B cell (primary cell): ENCODE data around the gene TRIM6. TPM values are rescaled to one million over a fixed set of nuclear protein-coding genes. Genes with fewer than 3 reads are reported as not detected.

Experiments
- ATAC-seq: fragments of 200-7000 bp; cut with Tn5 transposase; one replicate; pipeline ENCODE4 v1.10.0; 2021; ENCODE audit warnings: low read depth, mild to moderate bottlenecking, moderate number of reproducible peaks, moderate library complexity
- CTCF ChIA-PET: fragments of 350-600 bp; sonication (Branson Sonifier 250); formaldehyde crosslinking; loops from one replicate; lab custom pipeline; 2021; ENCODE audit warnings: antibody characterized with exemption, inconsistent platforms; lab: Charles Lee
- POLR2A ChIA-PET: fragments of 350-600 bp; sonication (Branson Sonifier 250); formaldehyde crosslinking; loops from one replicate; lab custom pipeline; 2021; ENCODE audit warnings: antibody characterized with exemption; lab: Charles Lee
- DNase-seq: peaks from one replicate; pipeline ENCODE4 v3.0.0; 2013
- H2AFZ ChIP-seq: 2 replicates; pipeline ENCODE4 v1.6.1; 2012; ENCODE audit warnings: mild to moderate bottlenecking, low read depth, low read length; ENCODE audit not compliant: insufficient read depth, poor library complexity, severe bottlenecking
- H3K27ac ChIP-seq, 2 donors: 1 replicate in 1 of 2; 2 replicates in 1 of 2; pipeline ENCODE4 v1.5.1; 2012 to 2013; ENCODE audit warnings: low read length in 2 of 2, mild to moderate bottlenecking in 2 of 2, moderate library complexity in 1 of 2
- H3K27me3 ChIP-seq, 4 experiments: fragments of 200-600 bp in 1 of 4; sonication (generic) in 1 of 4; replicated peaks in 1 of 4; 1 replicate in 2 of 4; 2 replicates in 2 of 4; pipeline versions ENCODE4 v1.6.1 to v1.7.0; 2013 to 2016; ENCODE audit warnings: low read length in 3 of 4, mild to moderate bottlenecking in 2 of 4, mixed read lengths in 1 of 4, moderate library complexity in 1 of 4; ENCODE audit not compliant: insufficient read depth in 4 of 4, control insufficient read depth in 3 of 4; ENCODE audit errors: control extremely low read depth in 1 of 4
- H3K36me3 ChIP-seq, 2 experiments: replicated peaks in 1 of 2; 1 replicate in 1 of 2; 2 replicates in 1 of 2; pipeline versions ENCODE4 v1.6.1 to v1.7.1; 2013; ENCODE audit warnings: low read length in 1 of 2; ENCODE audit not compliant: insufficient read depth in 2 of 2, control insufficient read depth in 1 of 2; ENCODE audit errors: control extremely low read depth in 1 of 2, extremely low read depth in 1 of 2
- H3K4me1 ChIP-seq, 2 donors: fragments of 200-600 bp in 1 of 2; sonication (generic) in 1 of 2; 1 replicate in 1 of 2; 2 replicates in 1 of 2; pipeline versions ENCODE4 v1.5.1 to v1.6.1; 2013 to 2017; ENCODE audit warnings: low read length in 2 of 2; ENCODE audit not compliant: control insufficient read depth in 2 of 2, insufficient read depth in 2 of 2
- H3K4me2 ChIP-seq: replicated peaks from 2 replicates; pipeline ENCODE3; 2012; ENCODE audit warnings: mild to moderate bottlenecking, low read depth, low read length; ENCODE audit not compliant: poor library complexity, severe bottlenecking
- H3K4me3 ChIP-seq, 5 experiments: fragments of 200-600 bp in 1 of 5; sonication (generic) in 1 of 5; 1 replicate in 3 of 5; 2 replicates in 2 of 5; pipeline versions ENCODE4 v1.5.1 to v1.7.0; 2011 to 2016; ENCODE audit warnings: low read length in 4 of 5, mild to moderate bottlenecking in 4 of 5, low read depth in 2 of 5, control low read depth in 1 of 5, moderate library complexity in 1 of 5; ENCODE audit not compliant: insufficient read depth in 1 of 5; ENCODE audit errors: control extremely low read depth in 1 of 5, extremely low read depth in 1 of 5
- H3K79me2 ChIP-seq: fragments of 200-600 bp; sonication (generic); one replicate; pipeline ENCODE4 v1.6.0; 2016; ENCODE audit warnings: low read length; ENCODE audit not compliant: control insufficient read depth, insufficient read depth
- H3K9ac ChIP-seq: fragments of 200-600 bp; sonication (generic); 2 replicates; pipeline ENCODE4 v1.6.1; 2017; ENCODE audit warnings: mild to moderate bottlenecking, low read length, moderate library complexity
- H3K9me3 ChIP-seq, 3 donors: one replicate each; pipeline versions ENCODE4 v1.6.1 to v1.7.1; 2013; ENCODE audit warnings: low read length in 2 of 3; ENCODE audit not compliant: control insufficient read depth in 2 of 3, insufficient read depth in 1 of 3; ENCODE audit errors: control extremely low read depth in 1 of 3
- H4K20me1 ChIP-seq: 2 replicates; pipeline ENCODE4 v1.6.0; 2012; ENCODE audit warnings: mild to moderate bottlenecking, low read length; ENCODE audit not compliant: insufficient read depth, control insufficient read depth, poor library complexity, severe bottlenecking
- H3K27ac Mint-ChIP-seq: one replicate; pipeline ENCODE4 v1.8.0; 2021; ENCODE audit warnings: mixed read lengths
- H3K27me3 Mint-ChIP-seq: one replicate; pipeline ENCODE4 v1.8.0; 2021; ENCODE audit warnings: mixed read lengths
- H3K4me1 Mint-ChIP-seq: one replicate; pipeline ENCODE4 v1.8.0; 2021; ENCODE audit warnings: mixed read lengths
- H3K4me3 Mint-ChIP-seq: one replicate; pipeline ENCODE4 v1.8.0; 2021; ENCODE audit warnings: mixed read lengths
- H3K9me3 Mint-ChIP-seq: one replicate; pipeline ENCODE4 v1.8.0; 2022; ENCODE audit warnings: mixed read lengths; ENCODE audit not compliant: insufficient read depth
- EZH2 ChIP-seq: IDR thresholded peaks from 2 replicates; pipeline ENCODE4 v1.6.1; 2012; ENCODE audit warnings: borderline replicate concordance, low read depth, mild to moderate bottlenecking, moderate library complexity, low read length; ENCODE audit not compliant: insufficient read depth, poor library complexity, severe bottlenecking
- WGBS: methylation state at CpG from one replicate; pipeline ENCODE4 v1.1.5; 2013; ENCODE audit warnings: missing lambda C conversion rate; ENCODE audit not compliant: insufficient coverage; 5-methylcytosine and 5-hydroxymethylcytosine counted together
- intact Hi-C: fragments of 100-400 bp; cut with micrococcal nuclease; formaldehyde crosslinking; loops from one replicate; pipeline ENCODE4 v1.10.0; 2022
- polyA plus RNA-seq: library from polyadenylated mRNA; depleted of rRNA; stranded (reverse); fragments of >200 nt; gene quantifications from 2 replicates; pipeline ENCODE4 v1.2.3, GENCODE V29; 2012
- total RNA-seq, 2 donors: library from RNA; stranded (reverse); fragments of 120-200 nt in 1 of 2; gene quantifications; 1 replicate in 1 of 2; 2 replicates in 1 of 2; pipeline versions ENCODE4 v1.2.3 to v1.2.4, GENCODE V29; 2013 to 2022
- TF ChIP-seq, protein P1 (sequence below): fragments of 200-600 bp; IDR thresholded peaks from one replicate; pipeline ENCODE4 v1.8.0; 2022; ENCODE audit warnings: antibody characterized with exemption, mild to moderate bottlenecking

Gene TRIM6
- total and polyA plus RNA-seq, 2 donors (not counting 1 experiment from before 2014, with no cell fraction given), result 0.10 TPM; not detected in 1

DNA sequence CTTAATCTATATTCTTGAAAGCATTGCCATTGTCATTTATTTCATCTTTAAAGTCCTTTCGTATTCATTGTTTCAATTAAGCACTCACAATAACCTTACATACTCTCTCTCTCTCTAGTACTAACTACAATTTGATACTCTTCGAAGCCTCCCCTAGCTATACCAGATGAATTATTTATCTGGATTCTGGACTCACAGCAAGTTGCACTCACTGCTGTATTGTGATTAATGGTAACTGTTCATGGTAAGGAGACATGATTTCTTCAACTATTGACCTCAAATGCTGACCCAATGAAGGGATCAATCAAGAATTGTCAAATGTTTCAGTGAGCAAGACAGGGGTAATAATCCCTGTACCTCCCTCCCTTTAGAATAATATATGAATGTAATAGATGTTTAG is 21.8 kb upstream of the TRIM6 start:
- H3K4me1 Mint-ChIP-seq, result no peaks in the 10 kb centered on the region
- no peaks in the 10 kb centered on the region for H3K9me3 Mint-ChIP-seq
- ChIA-PET CTCF (no interaction called here), POLR2A (no interaction called here)
- Histone ChIP-seq H3K9me3 (no peaks in the 10 kb centered on the region), H4K20me1 (no peaks in the 10 kb centered on the region), H3K4me3 (no peak overlapping the region), H2AFZ (no peak overlapping the region), H3K9ac (no peak overlapping the region), H3K4me2 (no peak overlapping the region), H3K4me1 (no peaks in the 10 kb centered on the region), H3K79me2 (no peaks in the 10 kb centered on the region), H3K27ac (no peak overlapping the region), H3K27me3 (no peaks in the 10 kb centered on the region), H3K36me3 (no peaks in the 10 kb centered on the region)
- WGBS, result 83% methylated on average over 1 of the region's 2 CpGs
- TF ChIP-seq, protein P1, sequence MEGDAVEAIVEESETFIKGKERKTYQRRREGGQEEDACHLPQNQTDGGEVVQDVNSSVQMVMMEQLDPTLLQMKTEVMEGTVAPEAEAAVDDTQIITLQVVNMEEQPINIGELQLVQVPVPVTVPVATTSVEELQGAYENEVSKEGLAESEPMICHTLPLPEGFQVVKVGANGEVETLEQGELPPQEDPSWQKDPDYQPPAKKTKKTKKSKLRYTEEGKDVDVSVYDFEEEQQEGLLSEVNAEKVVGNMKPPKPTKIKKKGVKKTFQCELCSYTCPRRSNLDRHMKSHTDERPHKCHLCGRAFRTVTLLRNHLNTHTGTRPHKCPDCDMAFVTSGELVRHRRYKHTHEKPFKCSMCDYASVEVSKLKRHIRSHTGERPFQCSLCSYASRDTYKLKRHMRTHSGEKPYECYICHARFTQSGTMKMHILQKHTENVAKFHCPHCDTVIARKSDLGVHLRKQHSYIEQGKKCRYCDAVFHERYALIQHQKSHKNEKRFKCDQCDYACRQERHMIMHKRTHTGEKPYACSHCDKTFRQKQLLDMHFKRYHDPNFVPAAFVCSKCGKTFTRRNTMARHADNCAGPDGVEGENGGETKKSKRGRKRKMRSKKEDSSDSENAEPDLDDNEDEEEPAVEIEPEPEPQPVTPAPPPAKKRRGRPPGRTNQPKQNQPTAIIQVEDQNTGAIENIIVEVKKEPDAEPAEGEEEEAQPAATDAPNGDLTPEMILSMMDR, result no peak
- no peak for TF ChIP-seq EZH2
- no peaks in the 10 kb centered on the region for H3K27me3 Mint-ChIP-seq
- H3K27ac Mint-ChIP-seq, result no peak overlapping the region
- DNase-seq (no peak), ATAC-seq (no peak)
- intact Hi-C loops, result no loop called here
- H3K4me3 Mint-ChIP-seq, result no peak overlapping the region

DNA sequence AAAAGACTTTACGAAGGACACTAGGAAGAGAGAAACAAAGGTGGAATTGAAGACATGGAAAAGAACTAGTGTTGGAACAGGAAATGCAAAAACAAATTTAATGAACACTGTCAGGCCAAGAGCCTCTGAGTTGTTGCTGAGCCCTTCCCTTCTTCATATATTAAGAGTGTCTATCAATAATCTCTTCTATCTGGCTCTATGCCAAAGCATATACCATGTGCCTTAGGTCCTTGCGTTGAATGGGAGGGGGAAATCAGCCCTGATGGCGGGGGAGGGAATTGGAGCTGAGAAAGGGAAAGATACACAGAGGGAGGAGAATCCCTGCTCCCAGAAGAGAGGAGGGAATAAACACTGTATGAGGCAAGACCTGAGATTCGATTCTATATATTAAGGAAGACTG is 21.3 kb upstream of the TRIM6 start:
- no peaks in the 10 kb centered on the region for H3K79me2 ChIP-seq
- H2AFZ ChIP-seq, result no peak overlapping the region
- Mint-ChIP-seq H3K4me3 (no peak overlapping the region), H3K9me3 (no peaks in the 10 kb centered on the region), H3K27ac (no peak overlapping the region), H3K4me1 (no peaks in the 10 kb centered on the region), H3K27me3 (no peaks in the 10 kb centered on the region)
- DNase-seq, result no peak
- no peaks in the 10 kb centered on the region for H4K20me1 ChIP-seq
- WGBS, result 91% methylated on average over 3 of the region's 4 CpGs
- ChIA-PET CTCF (no interaction called here), POLR2A (no interaction called here)
- H3K27ac ChIP-seq, result no peak overlapping the region
- H3K4me3 ChIP-seq, result no peak overlapping the region
- H3K4me2 ChIP-seq, result no peak overlapping the region
- no peak for TF ChIP-seq EZH2
- TF ChIP-seq, protein P1, result no peak
- no peak overlapping the region for H3K9ac ChIP-seq
- H3K9me3 ChIP-seq, result no peaks in the 10 kb centered on the region
- H3K36me3 ChIP-seq, result no peaks in the 10 kb centered on the region
- no peak for ATAC-seq
- intact Hi-C loops, result no loop called here
- no peaks in the 10 kb centered on the region for H3K27me3 ChIP-seq
- no peaks in the 10 kb centered on the region for H3K4me1 ChIP-seq
